Measurements from ENCODE around the gene GSTA4. TPM values are rescaled to one million over a fixed set of nuclear protein-coding genes. Genes with fewer than 3 reads are reported as not detected.

Gene GSTA4
- total RNA-seq, 6 experiments from 2014 or later = 15.5 to 21.2 (median 19.7) TPM

DNA sequence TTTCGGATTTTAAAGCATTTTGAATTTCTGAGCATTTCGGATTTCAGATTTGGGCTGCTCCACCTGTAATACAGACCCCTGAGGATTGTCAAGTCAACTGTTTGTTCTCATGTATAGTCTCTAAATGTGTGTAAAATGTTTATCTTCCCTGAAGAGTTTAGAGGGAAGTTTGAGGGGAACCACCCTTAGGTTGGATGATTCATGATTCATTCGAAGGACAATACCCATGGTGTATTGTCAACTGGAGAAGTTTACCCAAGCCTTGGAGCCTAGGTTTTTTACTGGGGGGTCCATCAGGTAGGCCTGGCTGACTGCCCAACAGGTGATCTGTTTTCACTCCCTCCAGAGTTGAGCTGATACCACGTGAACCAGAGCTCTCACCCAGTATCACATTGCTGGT, 18.9 kb downstream of the GSTA4 start:
- Mint-ChIP-seq H3K9me3 (no peaks in the 10 kb centered on the region), H3K4me3 (no peak overlapping the region), H3K27me3 (ENCODE audit: insufficient read depth) (peaks cover 2% of the 10 kb centered on the region), H3K27ac (no peak overlapping the region), H3K4me1 (ENCODE audit: low read depth) (peaks cover 5% of the 10 kb centered on the region; the same call in 1 of the 2 replicates), H3K36me3 (ENCODE audit: low read depth) (no peaks in the 10 kb centered on the region)
- no peak for DNase-seq
- TF ChIP-seq CTCF (IDR thresholded peaks at IDR 0.05) = no peak

DNA sequence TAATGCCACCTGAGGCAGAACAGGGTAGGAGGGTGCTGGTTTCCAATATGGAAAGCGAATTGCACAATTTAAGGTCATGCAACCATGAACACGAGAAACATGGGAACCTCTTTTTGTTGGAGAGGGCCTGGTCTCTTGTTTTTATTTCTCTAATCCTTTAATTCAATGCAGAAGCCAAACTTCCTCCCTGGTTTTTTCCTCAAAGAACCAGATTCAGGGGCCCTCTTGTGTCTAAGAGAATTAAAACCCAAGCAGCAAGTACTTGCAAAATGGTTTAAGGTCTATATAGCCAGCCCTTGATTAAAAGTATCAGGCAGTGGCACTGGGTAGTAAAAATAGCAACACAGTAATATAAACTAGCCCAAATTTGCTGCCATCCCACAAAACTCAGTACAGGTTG, 19.5 kb downstream of the GSTA4 start:
- peak; percentile 42 for TF ChIP-seq CTCF (IDR thresholded peaks at IDR 0.05)
- H3K4me3 Mint-ChIP-seq = no peak overlapping the region
- H3K27ac Mint-ChIP-seq = no peak overlapping the region
- no peaks in the 10 kb centered on the region for H3K36me3 Mint-ChIP-seq (ENCODE audit: low read depth)
- peak; percentile 42 for DNase-seq
- H3K9me3 Mint-ChIP-seq = no peaks in the 10 kb centered on the region
- peaks cover 5% of the 10 kb centered on the region; the same call in 1 of the 2 replicates for H3K4me1 Mint-ChIP-seq (ENCODE audit: low read depth)
- peaks cover 5% of the 10 kb centered on the region for H3K27me3 Mint-ChIP-seq (ENCODE audit: insufficient read depth)

DNA sequence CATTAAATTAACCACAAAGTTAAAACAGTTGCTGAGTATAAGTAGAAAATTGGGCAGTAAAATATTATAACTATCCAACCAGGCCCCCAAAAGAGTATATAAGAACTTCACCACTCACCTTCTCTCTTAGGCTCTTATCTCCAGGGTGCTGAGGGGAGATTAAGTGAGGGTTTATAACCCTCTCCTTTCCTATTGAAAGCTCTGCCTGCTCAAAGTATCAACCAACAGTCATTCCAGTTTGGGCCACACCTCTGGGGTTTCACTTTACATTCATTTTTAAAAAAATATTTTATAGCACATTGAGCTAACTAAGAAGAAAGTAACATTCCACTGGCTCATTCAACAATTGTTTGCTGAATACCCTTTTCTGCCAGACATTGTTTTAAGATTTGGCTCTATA, 22.1 kb downstream of the GSTA4 start:
- H3K4me1 Mint-ChIP-seq (ENCODE audit: low read depth) = peaks cover 5% of the 10 kb centered on the region; the same call in 1 of the 2 replicates
- no peaks in the 10 kb centered on the region for H3K9me3 Mint-ChIP-seq
- no peak overlapping the region for H3K27ac Mint-ChIP-seq
- H3K4me3 Mint-ChIP-seq = no peak overlapping the region
- TF ChIP-seq CTCF (IDR thresholded peaks at IDR 0.05) = no peak
- no peak for DNase-seq
- H3K36me3 Mint-ChIP-seq (ENCODE audit: low read depth) = no peaks in the 10 kb centered on the region
- peaks cover 5% of the 10 kb centered on the region for H3K27me3 Mint-ChIP-seq (ENCODE audit: insufficient read depth)

- peaks cover 17% of the 10 kb centered on the region for H3K27me3 Mint-ChIP-seq (ENCODE audit: insufficient read depth)
- no peak overlapping the region for H3K27ac Mint-ChIP-seq
- H3K9me3 Mint-ChIP-seq = no peaks in the 10 kb centered on the region
- no peak for DNase-seq
- no peak for TF ChIP-seq CTCF (IDR thresholded peaks at IDR 0.05)
- no peak overlapping the region for H3K4me3 Mint-ChIP-seq
- H3K4me1 Mint-ChIP-seq (ENCODE audit: low read depth) = no peaks in the 10 kb centered on the region
- H3K36me3 Mint-ChIP-seq (ENCODE audit: low read depth) = no peaks in the 10 kb centered on the region
Observed at GRCh38 chr6:52969359-52969758, 25.7 kb downstream of the GSTA4 start.

- Mint-ChIP-seq H3K27me3 (ENCODE audit: insufficient read depth) (peaks cover 22% of the 10 kb centered on the region), H3K4me1 (ENCODE audit: low read depth) (no peaks in the 10 kb centered on the region), H3K36me3 (ENCODE audit: low read depth) (peaks cover 8% of the 10 kb centered on the region; the same call in 1 of the 2 replicates), H3K27ac (no peak overlapping the region), H3K4me3 (no peak overlapping the region), H3K9me3 (peaks cover 8% of the 10 kb centered on the region)
- no peak for TF ChIP-seq CTCF (IDR thresholded peaks at IDR 0.05)
- DNase-seq = no peak
Observed at GRCh38 chr6:52966101-52966500, 29.0 kb downstream of the GSTA4 start.

DNA sequence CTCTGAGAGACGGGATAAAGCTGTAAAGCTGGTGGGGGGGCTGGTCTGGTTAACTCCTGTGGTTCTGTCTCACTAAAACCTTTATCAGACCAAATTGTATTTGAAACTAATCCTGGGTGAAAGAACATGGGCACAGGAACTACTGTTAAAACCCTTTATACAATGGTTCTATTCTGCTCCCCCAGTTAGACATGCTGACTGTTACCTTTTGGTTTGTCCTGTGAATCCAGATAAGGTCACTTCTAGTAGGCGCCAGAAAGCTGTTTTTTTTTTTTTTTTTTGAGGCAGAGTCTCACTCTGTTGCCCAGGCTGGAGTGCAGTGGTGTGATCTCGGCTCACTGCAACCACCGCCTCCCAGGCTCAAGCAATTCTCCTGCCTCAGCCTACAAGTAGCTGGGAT, 29.7 kb downstream of the GSTA4 start:
- no peak for TF ChIP-seq CTCF (IDR thresholded peaks at IDR 0.05)
- no peak for DNase-seq
- H3K4me1 Mint-ChIP-seq (ENCODE audit: low read depth) = no peaks in the 10 kb centered on the region
- no peak overlapping the region for H3K27ac Mint-ChIP-seq
- H3K27me3 Mint-ChIP-seq (ENCODE audit: insufficient read depth) = peaks cover 20% of the 10 kb centered on the region
- H3K4me3 Mint-ChIP-seq = no peak overlapping the region
- peaks cover 9% of the 10 kb centered on the region; the same call in 1 of the 2 replicates for H3K36me3 Mint-ChIP-seq (ENCODE audit: low read depth)
- H3K9me3 Mint-ChIP-seq = peaks cover 8% of the 10 kb centered on the region

All from HFFc6 (cell line).